ENCODE results near the gene IGFBP2. TPM values are rescaled to one million over a fixed set of nuclear protein-coding genes. Genes with fewer than 3 reads are reported as not detected.

The IGFBP2 gene
- total and polyA plus RNA-seq, 7 experiments from 2014 or later, result 0.18 to 58.9 TPM; not detected in 5

- Mint-ChIP-seq H3K4me1 (peaks cover 0 to 13% (median 0%) of the 10 kb centered on the region in 7 donors), H3K4me3 (no peak overlapping the region), H3K27ac (peak overlapping the region in 2 of 9 donors; percentile 27 to 81), H3K36me3 (no peaks in the 10 kb centered on the region), H3K27me3 (peaks cover 8 to 23% (median 10%) of the 10 kb centered on the region in 5 donors), H3K9me3 (no peaks in the 10 kb centered on the region)
- Histone ChIP-seq H3K4me1 (ENCODE audit: control insufficient read depth in 2 of 2, insufficient read depth in 2 of 2, low read length in 2 of 2) (no peaks in the 10 kb centered on the region), H3K9me3 (ENCODE audit: control insufficient read depth in 2 of 3, low read length in 3 of 3) (no peaks in the 10 kb centered on the region), H3K36me3 (ENCODE audit: control insufficient read depth in 2 of 3, insufficient read depth in 3 of 3, low read length in 3 of 3) (no peaks in the 10 kb centered on the region), H3K27ac (ENCODE audit: low read depth, low read length) (no peak overlapping the region), H3K4me3 (ENCODE audit: low read length) (no peak overlapping the region), H3K27me3 (ENCODE audit: control insufficient read depth in 2 of 2, insufficient read depth in 2 of 2, low read length in 2 of 2) (no peaks in the 10 kb centered on the region)
- intact Hi-C loops (cut with micrococcal nuclease), result no loop called here
- CTCF ChIA-PET, result interaction anchor here (0.9 kb wide), 1 partner anchor 1078 kb away, joined by 3 read pairs; no protein-coding TSS in a partner anchor
- ATAC-seq (no peak), DNase-seq (no peak)
- POLR2A ChIA-PET, result interaction anchor here (0.6 kb wide), 1 partner anchor 962 kb away, joined by 3 read pairs; no protein-coding TSS in a partner anchor
Measured at GRCh38 chr2:216678813-216679657, 45.8 kb downstream of the IGFBP2 start.

GRCh38 chr2:216679658-216680024 lies 46.4 kb downstream of the IGFBP2 start:
- Histone ChIP-seq H3K4me1 (ENCODE audit: control insufficient read depth in 2 of 2, insufficient read depth in 2 of 2, low read length in 2 of 2) (no peaks in the 10 kb centered on the region), H3K36me3 (ENCODE audit: control insufficient read depth in 2 of 3, insufficient read depth in 3 of 3, low read length in 3 of 3) (no peaks in the 10 kb centered on the region), H3K27ac (ENCODE audit: low read depth, low read length) (no peak overlapping the region), H3K4me3 (ENCODE audit: low read length) (no peak overlapping the region), H3K27me3 (ENCODE audit: control insufficient read depth in 2 of 2, insufficient read depth in 2 of 2, low read length in 2 of 2) (no peaks in the 10 kb centered on the region), H3K9me3 (ENCODE audit: control insufficient read depth in 2 of 3, low read length in 3 of 3) (no peaks in the 10 kb centered on the region)
- Mint-ChIP-seq H3K4me3 (no peak overlapping the region), H3K27me3 (peaks cover 13 to 25% (median 16%) of the 10 kb centered on the region in 5 donors), H3K9me3 (no peaks in the 10 kb centered on the region), H3K27ac (no peak overlapping the region), H3K4me1 (peaks cover 0 to 13% (median 0%) of the 10 kb centered on the region in 7 donors), H3K36me3 (no peaks in the 10 kb centered on the region)
- no peak for DNase-seq
- ChIA-PET POLR2A (no interaction called here), CTCF (interaction anchor here (0.9 kb wide), 1 partner anchor 1077 kb away, joined by 3 read pairs; no protein-coding TSS in a partner anchor)
- no peak for ATAC-seq
- intact Hi-C loops (cut with micrococcal nuclease), result loop anchor here in 1 of 2 donors (5.0 kb wide), 1 partner anchor 973 kb away; no protein-coding TSS in a partner anchor

- no peak overlapping the region for H3K27ac Mint-ChIP-seq
- no peak overlapping the region for H3K27ac ChIP-seq (ENCODE audit: low read depth, low read length)
- no peaks in the 10 kb centered on the region for H3K36me3 Mint-ChIP-seq
- DNase-seq, result no peak
- H3K4me1 Mint-ChIP-seq, result peaks cover 0 to 13% (median 0%) of the 10 kb centered on the region in 7 donors
- H3K4me3 Mint-ChIP-seq, result no peak overlapping the region
- no peaks in the 10 kb centered on the region for H3K4me1 ChIP-seq (ENCODE audit: control insufficient read depth in 2 of 2, insufficient read depth in 2 of 2, low read length in 2 of 2)
- no peak overlapping the region for H3K4me3 ChIP-seq (ENCODE audit: low read length)
- H3K36me3 ChIP-seq (ENCODE audit: control insufficient read depth in 2 of 3, insufficient read depth in 3 of 3, low read length in 3 of 3), result no peaks in the 10 kb centered on the region
- no peaks in the 10 kb centered on the region for H3K9me3 Mint-ChIP-seq
- H3K27me3 ChIP-seq (ENCODE audit: control insufficient read depth in 2 of 2, insufficient read depth in 2 of 2, low read length in 2 of 2), result no peaks in the 10 kb centered on the region
- H3K27me3 Mint-ChIP-seq, result peaks cover 11 to 33% (median 21%) of the 10 kb centered on the region in 5 donors
- H3K9me3 ChIP-seq (ENCODE audit: control insufficient read depth in 2 of 3, low read length in 3 of 3), result no peaks in the 10 kb centered on the region
- intact Hi-C loops (cut with micrococcal nuclease), result loop anchor here in 1 of 2 donors (5.0 kb wide), 1 partner anchor 971 kb away; no protein-coding TSS in a partner anchor
- no peak for ATAC-seq
- CTCF ChIA-PET, result interaction anchor here (4.9 kb wide), 1 partner anchor 1033 kb away, joined by 27 read pairs; no protein-coding TSS in a partner anchor
- POLR2A ChIA-PET, result no interaction called here
Measured at GRCh38 chr2:216680951-216681629, 47.9 kb downstream of the IGFBP2 start.

GRCh38 chr2:216681683-216682082 lies 48.5 kb downstream of the IGFBP2 start:
- Histone ChIP-seq H3K27ac (ENCODE audit: low read depth, low read length) (no peak overlapping the region), H3K27me3 (ENCODE audit: control insufficient read depth in 2 of 2, insufficient read depth in 2 of 2, low read length in 2 of 2) (no peaks in the 10 kb centered on the region), H3K4me1 (ENCODE audit: control insufficient read depth in 2 of 2, insufficient read depth in 2 of 2, low read length in 2 of 2) (no peaks in the 10 kb centered on the region), H3K36me3 (ENCODE audit: control insufficient read depth in 2 of 3, insufficient read depth in 3 of 3, low read length in 3 of 3) (no peaks in the 10 kb centered on the region), H3K4me3 (ENCODE audit: low read length) (no peak overlapping the region), H3K9me3 (ENCODE audit: control insufficient read depth in 2 of 3, low read length in 3 of 3) (no peaks in the 10 kb centered on the region)
- Mint-ChIP-seq H3K27ac (no peak overlapping the region), H3K4me1 (peaks cover 0 to 13% (median 0%) of the 10 kb centered on the region in 7 donors), H3K27me3 (peaks cover 11 to 33% (median 21%) of the 10 kb centered on the region in 5 donors), H3K36me3 (no peaks in the 10 kb centered on the region), H3K9me3 (no peaks in the 10 kb centered on the region), H3K4me3 (no peak overlapping the region)
- ChIA-PET CTCF (interaction anchor here (4.9 kb wide), 1 partner anchor 1032 kb away, joined by 27 read pairs; no protein-coding TSS in a partner anchor), POLR2A (no interaction called here)
- DNase-seq (no peak), ATAC-seq (no peak)
- intact Hi-C loops (cut with micrococcal nuclease), result loop anchor here (1.0 to 5.0 kb wide), 6 partner anchors 485 to 1075 kb away; no protein-coding TSS in a partner anchor

- Histone ChIP-seq H3K27me3 (ENCODE audit: control insufficient read depth in 2 of 2, insufficient read depth in 2 of 2, low read length in 2 of 2) (peaks cover 0 to 3% of the 10 kb centered on the region in 2 donors), H3K4me3 (ENCODE audit: low read length) (no peak overlapping the region), H3K36me3 (ENCODE audit: control insufficient read depth in 2 of 3, insufficient read depth in 3 of 3, low read length in 3 of 3) (no peaks in the 10 kb centered on the region), H3K27ac (ENCODE audit: low read depth, low read length) (no peak overlapping the region), H3K9me3 (ENCODE audit: control insufficient read depth in 2 of 3, low read length in 3 of 3) (no peaks in the 10 kb centered on the region), H3K4me1 (ENCODE audit: control insufficient read depth in 2 of 2, insufficient read depth in 2 of 2, low read length in 2 of 2) (no peaks in the 10 kb centered on the region)
- DNase-seq (no peak), ATAC-seq (peak; percentile 59)
- no peaks in the 10 kb centered on the region for H3K9me3 Mint-ChIP-seq
- no peak overlapping the region for H3K27ac Mint-ChIP-seq
- H3K27me3 Mint-ChIP-seq, result peaks cover 20 to 51% (median 28%) of the 10 kb centered on the region in 5 donors
- POLR2A ChIA-PET, result no interaction called here
- H3K36me3 Mint-ChIP-seq, result no peaks in the 10 kb centered on the region
- intact Hi-C loops (cut with micrococcal nuclease), result loop anchor here in 1 of 2 donors (2.0 to 5.0 kb wide), 2 partner anchors 968 to 1073 kb away; no protein-coding TSS in a partner anchor
- CTCF ChIA-PET, result interaction anchor here (4.9 kb wide), 1 partner anchor 1030 kb away, joined by 27 read pairs; no protein-coding TSS in a partner anchor
- H3K4me3 Mint-ChIP-seq, result no peak overlapping the region
- peaks cover 0 to 13% (median 0%) of the 10 kb centered on the region in 7 donors for H3K4me1 Mint-ChIP-seq
Measured at GRCh38 chr2:216683846-216684245, 50.6 kb downstream of the IGFBP2 start.

- CTCF ChIA-PET, result interaction anchor here (0.9 to 4.9 kb wide), 2 partner anchors 13 to 1029 kb away, joined by 3 to 27 read pairs; no protein-coding TSS in a partner anchor
- H3K9me3 ChIP-seq (ENCODE audit: control insufficient read depth in 2 of 3, low read length in 3 of 3), result no peaks in the 10 kb centered on the region
- Mint-ChIP-seq H3K4me1 (peaks cover 0 to 13% (median 0%) of the 10 kb centered on the region in 7 donors), H3K4me3 (no peak overlapping the region), H3K27ac (no peak overlapping the region), H3K27me3 (peaks cover 33 to 65% (median 41%) of the 10 kb centered on the region in 5 donors), H3K9me3 (no peaks in the 10 kb centered on the region), H3K36me3 (no peaks in the 10 kb centered on the region)
- peaks cover 0 to 3% of the 10 kb centered on the region in 2 donors for H3K27me3 ChIP-seq (ENCODE audit: control insufficient read depth in 2 of 2, insufficient read depth in 2 of 2, low read length in 2 of 2)
- ATAC-seq (no peak), DNase-seq (no peak)
- no peak overlapping the region for H3K27ac ChIP-seq (ENCODE audit: low read depth, low read length)
- H3K4me3 ChIP-seq (ENCODE audit: low read length), result no peak overlapping the region
- H3K4me1 ChIP-seq (ENCODE audit: control insufficient read depth in 2 of 2, insufficient read depth in 2 of 2, low read length in 2 of 2), result no peaks in the 10 kb centered on the region
- intact Hi-C loops (cut with micrococcal nuclease), result no loop called here
- POLR2A ChIA-PET, result no interaction called here
- H3K36me3 ChIP-seq (ENCODE audit: control insufficient read depth in 2 of 3, insufficient read depth in 3 of 3, low read length in 3 of 3), result no peaks in the 10 kb centered on the region
Measured at GRCh38 chr2:216685327-216685875, 52.2 kb downstream of the IGFBP2 start.
